IPS-18c (cell line): ENCODE measurements around the gene ZNF664.
A peak's percentile ranks its signal among the peaks of the same experiment; 100 is the strongest.

Experiments used
- H3K4me3 ChIP-seq: 2 replicates; pipeline ENCODE4 v1.7.0; 2013; ENCODE audit warnings: low read depth, mild to moderate bottlenecking, low read length, moderate library complexity; ENCODE audit not compliant: insufficient read depth
- H3K9me3 ChIP-seq: one replicate; pipeline ENCODE4 v1.6.1; 2013; ENCODE audit warnings: mild to moderate bottlenecking, low read length, moderate library complexity; ENCODE audit not compliant: control insufficient read depth, insufficient read depth

Gene ZNF664

DNA sequence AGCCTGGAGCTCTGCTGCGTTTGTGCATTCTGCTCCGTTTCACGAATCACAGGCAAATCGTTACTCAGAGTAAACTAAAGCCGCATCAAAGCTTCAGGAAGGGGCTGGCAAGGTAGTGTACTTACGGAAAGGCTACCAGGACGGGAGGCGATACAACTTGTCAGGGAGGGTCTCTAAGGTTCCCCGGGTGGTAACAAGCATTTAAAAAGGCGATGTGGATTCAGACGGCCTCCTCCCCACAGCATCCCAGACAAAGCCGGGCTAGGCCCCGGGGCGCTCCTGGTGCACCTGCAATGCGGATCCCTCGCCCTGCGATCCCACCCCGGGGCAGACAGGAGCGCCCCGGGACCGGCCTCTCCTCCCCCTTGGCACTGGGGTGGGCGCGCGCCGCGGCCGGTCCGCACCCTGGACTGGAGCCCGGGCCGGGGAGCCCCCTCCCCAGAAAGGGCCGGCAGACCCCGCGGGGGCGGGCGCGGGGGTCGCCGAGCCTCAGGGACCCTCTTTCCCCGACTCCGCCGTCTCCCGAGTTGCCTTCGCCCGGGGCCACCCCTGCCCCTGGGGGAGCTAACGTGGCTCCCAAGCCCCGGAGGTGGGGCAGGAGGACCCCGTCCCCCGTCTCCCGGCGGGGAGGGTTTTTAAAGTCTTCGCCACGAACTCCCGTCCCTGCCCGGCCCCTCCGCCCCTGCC is 1.1 kb upstream of the ZNF664 start:
- H3K9me3 ChIP-seq = no peaks in the 10 kb centered on the region
- peak overlapping the region; percentile 44; the same call in 1 of the 2 replicates for H3K4me3 ChIP-seq

DNA sequence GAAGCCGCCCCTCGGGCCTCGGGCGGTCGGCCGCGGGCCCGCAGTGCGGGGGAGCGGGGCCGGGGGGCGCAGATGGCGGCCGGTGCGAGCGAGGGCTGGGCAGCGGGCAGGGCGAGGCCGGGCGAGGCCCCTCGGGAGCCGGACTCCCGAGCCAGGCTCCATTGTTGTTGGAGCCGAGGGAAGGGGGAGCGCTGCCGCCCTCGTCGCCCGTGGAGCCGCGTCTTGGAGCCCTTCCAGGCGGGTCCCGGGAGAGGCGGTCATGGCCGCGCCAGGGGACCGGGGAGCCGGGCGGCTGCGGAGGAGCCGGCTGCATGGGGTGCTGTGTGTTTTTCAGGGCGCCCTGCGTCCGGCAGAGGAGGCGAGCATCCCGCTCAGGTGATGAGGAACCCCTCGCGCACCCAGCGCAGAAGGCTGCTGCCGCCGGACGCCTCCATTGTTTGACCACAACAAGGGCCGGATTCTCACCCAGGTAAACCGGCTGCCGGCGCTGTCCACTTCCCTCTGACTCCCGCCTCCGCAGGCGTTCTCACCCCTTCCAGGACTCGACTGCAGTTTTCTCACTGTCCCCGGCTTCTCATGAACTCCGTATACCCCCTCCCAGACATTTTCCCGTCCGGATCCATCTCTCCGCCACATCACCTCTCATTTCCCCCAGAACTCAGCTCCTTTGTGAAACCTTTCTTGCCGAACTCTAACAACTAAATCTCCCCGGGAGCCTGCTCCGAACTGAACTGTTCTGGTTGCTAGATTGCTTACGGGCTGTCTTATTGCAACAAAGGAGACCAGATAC is 732 bp downstream of the ZNF664 start:
- H3K4me3 ChIP-seq = peak overlapping the region; percentile 77
- H3K9me3 ChIP-seq = no peaks in the 10 kb centered on the region

DNA sequence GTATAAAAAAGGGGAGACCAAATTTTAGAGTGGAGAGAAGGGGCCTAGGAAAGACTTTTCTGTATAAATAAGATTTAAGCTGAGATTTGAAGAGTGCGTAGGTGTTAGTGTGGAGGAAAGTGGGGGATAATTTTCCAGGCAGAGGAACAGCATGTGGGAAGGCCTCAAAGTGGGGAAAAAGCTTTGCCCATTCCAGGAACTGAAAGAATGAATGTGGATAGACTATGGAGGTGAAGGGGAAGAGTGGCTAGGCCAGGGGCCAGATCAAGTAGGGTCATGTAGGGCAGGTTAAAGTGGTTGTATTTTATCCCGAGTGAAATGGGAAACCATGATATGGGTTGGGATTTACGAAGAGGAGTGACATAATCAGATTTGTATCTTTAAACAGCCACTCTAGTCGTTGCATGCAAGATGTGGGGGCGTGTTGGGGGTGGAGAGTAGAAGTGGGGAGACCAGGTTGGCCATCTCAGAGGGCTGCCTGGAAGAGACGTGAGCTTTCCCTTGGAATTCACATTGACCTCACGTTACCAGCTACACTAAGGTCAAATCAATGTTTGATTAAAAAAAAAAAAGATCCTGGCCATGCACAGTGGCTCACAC is 3.3 kb downstream of the ZNF664 start:
- Histone ChIP-seq H3K4me3 (no peak overlapping the region), H3K9me3 (no peaks in the 10 kb centered on the region)

DNA sequence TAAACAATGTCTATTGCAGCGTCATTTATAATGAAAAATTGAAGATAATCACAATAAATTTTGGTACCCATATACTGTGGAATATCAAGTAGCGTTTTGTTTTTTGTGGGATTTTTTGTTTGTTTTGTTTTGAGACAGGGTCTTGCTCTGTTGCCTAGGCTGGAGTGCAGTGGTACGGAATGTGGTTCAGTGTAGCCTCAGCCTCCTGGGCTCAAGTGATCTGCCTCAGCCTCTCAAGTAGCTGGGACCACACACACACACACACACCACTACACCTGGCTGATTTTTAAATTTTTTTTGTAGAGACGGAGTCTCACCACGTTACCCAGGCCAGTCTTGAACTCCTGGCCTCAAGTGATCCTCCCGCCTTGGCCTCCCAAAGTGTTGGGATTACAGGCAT is 6.6 kb downstream of the ZNF664 start:
- H3K4me3 ChIP-seq = no peak overlapping the region

DNA sequence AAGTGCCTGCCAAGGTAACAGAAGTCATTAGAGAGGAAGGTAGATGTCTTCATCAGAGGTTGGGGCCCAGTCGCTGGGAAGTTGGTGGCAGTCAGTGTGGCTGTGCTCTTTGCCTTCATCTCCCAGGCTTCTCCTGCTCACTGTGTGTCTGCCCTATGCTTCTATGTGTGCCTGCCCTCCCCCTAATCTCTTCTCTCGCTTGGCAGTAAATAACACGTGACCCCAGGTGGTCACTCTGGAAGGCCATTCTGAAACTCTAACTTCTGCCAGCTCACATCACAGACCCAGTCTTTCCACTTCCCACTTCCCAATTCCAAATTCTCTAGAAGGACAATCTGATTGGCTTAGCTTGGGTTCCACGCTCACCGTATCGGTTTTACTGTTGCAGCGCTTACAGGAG is 9.3 kb downstream of the ZNF664 start:
- Histone ChIP-seq H3K9me3 (no peaks in the 10 kb centered on the region), H3K4me3 (no peak overlapping the region)

More for the DNA sequence above, 6.6 kb downstream of the ZNF664 start:
- H3K9me3 ChIP-seq = no peaks in the 10 kb centered on the region

DNA sequence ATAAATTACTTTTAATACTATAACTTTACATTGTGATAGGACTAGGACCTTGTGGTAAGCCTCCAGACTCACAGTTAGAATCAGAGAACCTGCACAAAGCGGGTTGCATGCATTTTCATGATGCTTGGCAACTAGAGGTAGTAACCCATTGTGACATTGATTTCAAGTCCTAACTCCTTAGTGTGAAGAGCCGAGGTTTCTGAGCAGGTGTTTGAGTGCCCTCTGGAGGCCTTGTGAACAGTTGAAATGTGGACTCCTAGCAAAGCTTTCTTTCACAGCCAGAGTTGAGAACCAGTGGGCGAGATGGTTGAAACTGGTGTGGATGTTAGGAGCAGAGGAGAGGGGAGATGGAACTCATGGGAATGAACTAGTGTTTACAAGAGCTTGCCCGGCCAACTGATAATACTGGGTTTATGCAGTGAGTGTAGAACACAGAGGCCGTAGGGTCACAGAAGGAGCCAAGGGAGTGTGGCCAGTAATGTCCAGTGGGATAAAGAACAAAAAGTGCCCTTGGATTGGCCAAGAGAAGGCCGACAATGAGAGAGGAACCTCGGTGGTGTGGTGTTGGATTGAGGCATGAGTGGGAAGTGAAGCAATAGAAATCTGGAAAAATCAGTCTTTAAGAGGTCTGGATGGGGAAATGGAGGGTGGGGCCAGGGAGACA is 10.9 kb downstream of the ZNF664 start:
- no peaks in the 10 kb centered on the region for H3K9me3 ChIP-seq
- H3K4me3 ChIP-seq = no peak overlapping the region

DNA sequence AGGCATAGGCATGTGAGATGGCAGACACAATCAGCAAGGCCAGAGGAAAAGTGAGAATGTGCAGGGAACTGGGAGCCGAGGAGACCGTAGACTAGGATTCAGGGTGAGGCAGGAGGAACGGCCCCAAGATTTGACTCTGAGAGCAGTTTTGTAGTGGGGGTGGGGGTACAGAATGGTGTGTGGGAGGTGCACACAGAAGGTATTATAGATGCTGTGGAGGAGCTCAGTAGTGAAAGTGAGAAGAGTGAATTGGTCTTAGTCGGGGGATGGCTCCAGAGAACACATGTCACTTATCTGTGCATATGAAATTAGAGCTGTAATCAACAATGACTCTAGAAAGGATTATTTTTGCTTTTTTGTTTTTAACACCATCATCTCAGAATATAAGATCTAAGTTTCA is 11.9 kb downstream of the ZNF664 start:
- no peak overlapping the region for H3K4me3 ChIP-seq
- H3K9me3 ChIP-seq = no peaks in the 10 kb centered on the region

DNA sequence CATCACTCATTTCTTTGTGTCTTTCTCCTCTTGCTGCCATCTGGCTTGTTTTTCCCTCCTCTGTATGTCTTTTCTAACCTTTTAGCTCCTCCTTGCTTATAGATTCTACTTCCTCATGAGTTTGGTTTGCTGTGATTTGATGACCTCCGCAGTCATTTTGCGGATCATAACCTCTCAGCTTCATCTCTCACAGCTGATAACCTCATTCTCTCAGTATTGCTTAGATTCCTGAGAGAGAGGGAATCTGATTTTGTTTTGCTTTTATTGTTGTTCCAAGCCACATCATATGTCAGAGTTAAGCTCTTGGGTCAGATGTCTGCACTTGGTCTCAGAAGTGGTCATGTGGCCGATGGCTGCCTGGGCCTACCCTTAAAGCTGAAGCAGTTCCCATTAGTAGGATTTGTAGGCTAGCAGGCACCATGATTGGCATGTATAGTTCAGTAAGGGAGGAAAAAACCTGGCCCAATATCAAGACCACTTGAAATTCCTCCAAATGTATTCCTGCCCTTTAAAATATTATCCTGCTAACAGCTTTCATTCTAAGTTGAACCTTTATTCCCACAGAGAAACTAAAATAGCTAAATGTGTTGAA is 13.5 kb downstream of the ZNF664 start:
- Histone ChIP-seq H3K9me3 (no peaks in the 10 kb centered on the region), H3K4me3 (no peak overlapping the region)

DNA sequence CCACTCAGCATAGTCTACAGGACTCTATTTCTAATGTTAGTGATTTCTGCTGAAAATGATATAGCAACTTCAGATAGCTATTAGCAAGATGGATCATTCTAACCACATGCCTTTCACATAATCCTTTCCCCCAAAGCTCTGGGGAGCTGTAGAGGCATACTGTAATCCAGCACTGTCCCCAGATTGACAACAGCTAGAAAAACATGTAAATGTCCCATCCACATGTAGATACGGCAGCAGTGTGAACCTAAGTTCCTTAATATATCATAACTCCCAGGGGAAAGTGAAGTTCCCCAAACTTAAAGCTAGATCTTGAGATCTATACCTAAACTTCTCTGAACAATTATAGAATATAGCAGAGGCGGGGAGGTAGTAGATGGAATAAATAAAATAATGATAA is 14.0 kb downstream of the ZNF664 start:
- no peaks in the 10 kb centered on the region for H3K9me3 ChIP-seq
- no peak overlapping the region for H3K4me3 ChIP-seq

DNA sequence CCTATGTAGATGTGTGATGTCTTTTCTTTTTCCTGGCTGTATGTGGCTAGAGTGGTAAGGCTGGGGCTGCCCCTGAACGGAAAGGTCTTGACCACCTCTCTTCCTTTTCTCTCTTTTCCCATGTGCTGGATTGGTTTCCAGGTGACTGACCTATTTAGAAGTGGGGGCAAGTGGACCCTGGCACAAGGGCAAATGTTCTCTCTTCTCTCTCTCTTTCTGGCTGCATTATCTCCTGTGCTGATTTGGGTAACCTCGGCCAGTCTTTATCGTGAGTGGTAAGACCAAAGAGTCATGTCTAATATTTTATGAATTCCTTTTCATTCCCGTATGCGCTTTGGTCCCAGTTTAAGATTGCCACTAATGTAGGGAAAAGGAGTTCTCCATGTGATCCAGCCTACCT is 16.2 kb downstream of the ZNF664 start:
- Histone ChIP-seq H3K9me3 (no peaks in the 10 kb centered on the region), H3K4me3 (no peak overlapping the region)

DNA sequence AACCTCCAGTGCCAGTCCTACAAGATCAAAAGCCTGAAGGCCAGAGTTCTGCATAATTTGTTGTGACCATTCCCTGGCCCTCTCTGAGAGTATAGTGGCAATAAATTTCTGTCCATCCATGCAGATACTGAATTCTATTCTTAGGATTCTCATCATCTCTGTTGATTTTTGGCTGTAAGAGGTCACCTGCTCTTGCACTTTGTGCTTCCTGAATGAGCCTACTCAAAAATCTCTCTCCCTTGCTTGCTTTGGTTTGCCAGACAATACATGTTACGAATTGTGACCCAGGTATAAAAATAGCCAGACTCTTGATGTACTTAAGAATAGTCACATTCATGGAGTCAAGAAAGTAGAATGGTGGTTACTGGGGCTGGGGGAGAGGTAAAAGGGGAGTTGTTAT is 16.7 kb downstream of the ZNF664 start:
- Histone ChIP-seq H3K4me3 (no peak overlapping the region), H3K9me3 (no peaks in the 10 kb centered on the region)

DNA sequence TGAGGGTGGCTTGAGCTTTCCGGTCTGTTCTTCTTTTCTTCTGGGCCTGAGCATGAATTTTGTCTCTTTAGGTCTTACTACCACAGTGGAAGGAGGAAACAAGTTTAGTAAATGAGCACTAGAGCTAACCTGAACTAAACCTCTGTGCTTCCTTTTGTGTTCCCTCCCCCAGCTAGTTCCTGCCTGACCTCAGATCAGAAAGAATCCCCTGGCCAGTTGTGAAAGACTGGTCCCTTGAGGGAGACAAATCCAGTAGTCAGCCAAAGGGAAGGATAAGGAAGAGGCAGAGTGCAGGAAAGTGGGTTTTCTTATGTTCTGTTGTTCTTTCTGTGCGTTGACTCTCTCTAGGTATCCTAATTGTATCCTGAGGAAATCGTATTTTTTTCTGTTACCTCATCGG is 17.5 kb downstream of the ZNF664 start:
- H3K9me3 ChIP-seq = no peaks in the 10 kb centered on the region
- no peak overlapping the region for H3K4me3 ChIP-seq

DNA sequence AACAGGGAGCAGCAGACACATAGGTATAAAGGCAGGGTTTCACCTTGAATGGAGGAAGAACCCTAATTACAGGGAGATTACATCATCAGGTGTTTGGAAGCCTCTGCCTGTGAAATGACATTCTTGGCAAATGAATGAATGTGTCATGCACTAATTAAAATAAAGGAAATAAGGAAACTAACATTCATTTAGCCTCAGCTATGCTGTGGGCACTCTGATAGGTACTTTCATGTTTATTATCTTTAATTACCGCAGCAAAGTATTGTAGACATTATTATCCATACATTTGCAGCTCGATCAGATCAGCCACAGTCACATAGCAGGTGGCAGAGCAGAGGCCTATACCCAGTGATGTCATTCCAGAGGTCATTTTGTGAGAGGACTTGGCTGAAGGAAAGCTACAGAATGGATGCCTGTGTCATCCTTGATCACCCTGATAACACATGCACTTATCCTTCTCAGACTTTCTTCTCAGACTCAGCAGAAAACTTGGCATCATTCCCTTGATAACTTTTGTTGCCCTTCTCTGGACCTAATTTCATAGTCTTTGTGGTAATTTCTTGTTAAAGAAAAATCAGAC is 18.4 kb downstream of the ZNF664 start:
- no peaks in the 10 kb centered on the region for H3K9me3 ChIP-seq
- no peak overlapping the region for H3K4me3 ChIP-seq

DNA sequence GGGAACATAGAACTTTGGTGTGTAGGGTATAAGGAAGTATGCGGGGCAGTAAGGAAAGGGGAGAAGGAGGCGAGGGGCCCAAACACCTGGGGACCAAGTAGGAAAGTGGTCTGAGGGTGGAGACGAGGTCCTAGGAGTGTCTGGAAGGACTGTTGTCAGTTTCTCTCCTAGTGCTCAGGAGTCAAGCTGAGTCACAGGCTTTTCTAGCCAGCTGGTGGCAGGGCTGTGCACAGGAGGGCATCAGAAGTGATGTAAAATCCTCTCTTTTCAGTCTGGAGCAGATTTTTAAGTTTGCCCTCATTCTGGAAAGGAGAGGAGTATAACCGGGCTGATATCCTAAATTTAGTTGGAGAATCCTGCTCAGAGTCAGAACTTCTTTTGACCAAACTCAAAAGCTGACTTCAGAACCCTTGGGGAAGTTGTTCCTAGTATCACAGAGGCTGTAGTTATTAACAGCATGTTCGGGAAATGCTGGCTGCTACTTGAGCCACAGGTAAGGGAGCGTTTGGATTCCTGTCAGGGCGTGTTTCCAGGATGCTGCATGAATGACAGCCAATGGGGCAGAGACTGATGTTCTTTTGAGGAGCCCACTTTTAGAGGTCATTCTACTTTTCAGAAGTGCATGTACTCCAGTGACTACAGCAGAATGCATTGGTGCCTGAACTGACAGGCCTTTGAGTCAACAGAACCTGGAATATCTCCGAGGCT is 19.3 kb downstream of the ZNF664 start:
- no peaks in the 10 kb centered on the region for H3K9me3 ChIP-seq

DNA sequence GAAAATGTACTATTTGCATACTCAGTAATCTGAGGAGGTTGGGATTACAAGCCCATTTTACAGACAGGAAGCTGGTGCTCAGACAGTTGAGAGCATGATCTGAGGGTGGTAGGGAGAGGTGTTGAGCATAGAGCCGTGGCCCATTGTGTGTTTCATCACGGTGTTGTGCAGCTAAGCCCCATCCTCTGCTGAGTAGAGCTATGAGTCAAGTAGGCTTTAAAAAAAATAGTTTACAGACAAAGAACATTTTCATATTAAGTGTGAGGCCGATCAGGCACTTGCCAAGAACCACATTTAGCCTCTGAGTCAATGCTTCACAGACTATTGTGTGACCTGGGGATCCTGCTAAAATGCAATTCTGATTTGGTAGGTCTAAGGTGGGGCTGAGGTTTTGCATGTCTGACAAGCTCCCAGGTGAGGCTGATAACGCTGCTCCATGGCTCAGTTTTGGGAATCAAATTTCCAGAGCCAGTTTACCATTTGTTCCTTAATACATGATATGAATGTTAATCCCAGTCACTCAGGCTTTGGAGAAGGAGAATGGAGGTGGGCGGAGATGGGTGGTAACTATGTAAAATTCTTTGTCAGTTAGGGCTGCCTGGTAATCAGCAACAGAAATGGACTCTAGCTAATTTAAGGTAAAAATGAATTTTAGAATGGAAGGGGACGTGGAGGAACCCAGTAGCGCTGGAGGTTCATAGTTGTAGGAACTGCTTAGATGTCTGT is 22.2 kb downstream of the ZNF664 start:
- no peak overlapping the region for H3K4me3 ChIP-seq

More for the DNA sequence above, 19.3 kb downstream of the ZNF664 start:
- no peak overlapping the region for H3K4me3 ChIP-seq

DNA sequence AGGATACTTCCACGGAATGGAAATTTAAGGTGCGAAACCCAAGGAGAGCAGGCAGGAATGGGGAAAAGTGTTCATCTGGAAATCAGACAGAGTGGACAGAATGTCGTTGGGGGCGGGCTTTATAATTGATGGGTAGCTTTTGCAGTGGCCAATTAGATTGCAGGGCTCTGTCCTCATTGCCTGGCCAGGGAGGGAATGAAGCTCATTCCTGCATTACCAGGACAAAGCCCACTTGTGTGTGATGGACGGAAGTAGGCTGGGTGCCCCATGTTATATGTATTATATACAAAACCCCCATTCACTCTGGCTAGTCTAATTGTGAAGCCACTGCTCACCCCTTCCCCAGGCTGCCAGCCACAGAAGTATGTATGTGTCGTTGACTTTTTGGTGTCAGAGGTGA is 23.6 kb downstream of the ZNF664 start:
- Histone ChIP-seq H3K4me3 (no peak overlapping the region), H3K9me3 (no peaks in the 10 kb centered on the region)

More for the DNA sequence above, 22.2 kb downstream of the ZNF664 start:
- no peaks in the 10 kb centered on the region for H3K9me3 ChIP-seq
